GM23248 (cell line): ENCODE results near the gene ATRAID.

Experiments
- EZH2 ChIP-seq: fragments of 200-600 bp; sonication (generic); IDR thresholded peaks from 2 replicates; pipeline ENCODE4 v1.6.1; 2018; ENCODE audit warnings: antibody characterized with exemption, mild to moderate bottlenecking; ENCODE audit not compliant: insufficient read depth, poor library complexity, severe bottlenecking
- EZH2phosphoT487 ChIP-seq: fragments of 200-600 bp; sonication (generic); IDR thresholded peaks from 2 replicates; pipeline ENCODE4 v1.6.1; 2018; ENCODE audit warnings: antibody characterized with exemption, moderate library complexity, mild to moderate bottlenecking, low read depth; ENCODE audit not compliant: insufficient read depth

DNA sequence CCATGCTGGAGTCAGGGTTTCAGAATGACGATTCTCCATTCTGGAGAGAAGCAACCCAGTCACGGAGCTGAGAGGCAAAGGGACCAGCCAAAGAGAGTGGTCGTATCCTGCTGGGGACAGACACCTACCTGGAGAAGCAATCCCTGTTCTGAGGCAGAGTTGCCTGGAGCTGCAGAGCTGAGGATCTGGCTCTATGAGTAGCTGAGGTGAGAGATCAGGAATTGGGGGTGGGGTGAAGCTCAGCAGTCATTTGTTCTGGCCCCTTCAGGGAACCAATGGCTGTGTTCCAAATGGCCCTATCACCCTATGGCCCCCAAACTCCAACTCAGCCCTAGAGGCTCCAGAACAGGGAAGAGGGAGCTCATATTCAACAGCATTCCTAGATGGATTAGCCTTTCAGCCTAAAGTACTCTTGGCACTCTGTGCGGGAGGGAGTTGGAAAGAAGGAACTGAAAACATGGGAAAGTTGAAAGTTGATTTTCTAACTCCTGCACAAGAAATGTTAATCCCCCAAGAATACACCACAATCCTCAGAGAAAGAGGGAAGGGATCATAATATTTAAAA is 3.3 kb upstream of the ATRAID start:
- TF ChIP-seq EZH2 = no peak
- no peak for TF ChIP-seq EZH2phosphoT487
